Adrenal gland (tissue), 12 donors: ENCODE measurements around the gene TPP1. TPM values are rescaled to one million over a fixed set of nuclear protein-coding genes. Genes with fewer than 3 reads are reported as not detected.

Source experiments
- DNase-seq, 7 donors: peaks; one replicate each; pipeline ENCODE4 v3.0.0-alpha.2; 2019 to 2020
- H3K27ac ChIP-seq, 5 donors: fragments of 200-600 bp; sonication (generic) in 4 of 5; 1 replicate in 3 of 5; 2 replicates in 2 of 5; pipeline versions ENCODE4 v1.5.1 to v1.8.0; 2016 to 2020; ENCODE audit warnings: mild to moderate bottlenecking in 1 of 5
- H3K27me3 ChIP-seq: fragments of 200-600 bp; 2 replicates; pipeline ENCODE4 v1.8.0; 2021
- H3K36me3 ChIP-seq, 2 donors: fragments of 200-600 bp; replicated peaks in 1 of 2; 1 replicate in 1 of 2; 2 replicates in 1 of 2; pipeline versions ENCODE4 v1.5.1 to v1.8.0; 2018 to 2022
- H3K4me1 ChIP-seq, 2 donors: fragments of 200-600 bp; replicated peaks in 1 of 2; 1 replicate in 1 of 2; 2 replicates in 1 of 2; pipeline versions ENCODE4 v1.5.1 to v1.8.0; 2018 to 2021
- H3K4me3 ChIP-seq, 4 donors: fragments of 200-600 bp; sonication (generic) in 3 of 4; one replicate each; pipeline ENCODE4 v1.5.1; 2016 to 2018
- H3K9me3 ChIP-seq, 3 donors: fragments of 200-600 bp; sonication (generic) in 1 of 3; replicated peaks in 1 of 3; 1 replicate in 2 of 3; 2 replicates in 1 of 3; pipeline versions ENCODE4 v1.5.1 to v1.8.0; 2016 to 2021
- POLR2A ChIP-seq, 2 donors: fragments of 450-650 bp; IDR thresholded peaks; one replicate each; pipeline ENCODE4 v1.6.1; 2017; ENCODE audit warnings: antibody characterized with exemption in 2 of 2, mild to moderate bottlenecking in 2 of 2, moderate library complexity in 1 of 2
- WGBS, 4 donors: extraction: QIAGEN DNeasy Blood & Tissue Kit in 2 of 4; methylation state at CpG; one replicate each; pipeline versions ENCODE4 v1.1.5 to v1.1.7; 2013 to 2017; 5-methylcytosine and 5-hydroxymethylcytosine counted together
- intact Hi-C, 2 donors: fragments of 100-400 bp; cut with DNase I; formaldehyde crosslinking; loops; one replicate each; pipeline versions ENCODE4 v1.14.1 to v1.15.0; 2022 to 2023
- polyA plus RNA-seq, 3 donors: library from polyadenylated mRNA; stranded (reverse); fragments of 200-250 nt in 2 of 3; fragments of 350-450 nt in 1 of 3; fragmentation: Illumina TruSeq in 1 of 3; extraction: RNeasy Lipid Tissue Mini Kit (QIAGEN cat#74804) in 1 of 3; gene quantifications; one replicate each; pipeline ENCODE4 v1.2.3, GENCODE V29; 2013 to 2014
- total RNA-seq, 9 donors: library from RNA; depleted of rRNA in 4 of 9; stranded (reverse); fragments of >200 nt in 4 of 9; fragments of 120-200 nt in 1 of 9; fragmentation: NEBNext Ultra II Directional in 1 of 9; extraction: Animal tissue kit (Norgen Biotek cat#: 25700) in 1 of 9; gene quantifications; one replicate each; pipeline versions ENCODE4 v1.1.0 to v1.2.4, GENCODE V29; 2013 to 2023
- TF ChIP-seq, protein P1 (sequence below), 6 experiments: fragments of 450-650 bp in 4 of 6; fragments of 200-600 bp in 2 of 6; sonication (generic) in 1 of 6; IDR thresholded peaks; 1 replicate in 5 of 6; 2 replicates in 1 of 6; pipeline versions ENCODE4 v1.5.1 to v1.8.0; 2016 to 2021; ENCODE audit warnings: antibody characterized with exemption in 6 of 6, mild to moderate bottlenecking in 2 of 6, moderate library complexity in 1 of 6
- donor health status: healthy with polysubstance abuse.
- donor health status: Bipolar disorder and iron deficiency.
- donor health status: DM: yes; HTN: yes; CAD: no.
- donor health status: DM: no; HTN: no; CAD: no.
- donor health status: DM: no; HTN: no; CAD: no.
- donor health status: DM: yes; HTN: yes; CAD: no.

The TPP1 gene
- total and polyA plus RNA-seq, 12 donors, result 53.2 to 464 (median 288) TPM

GRCh38 chr11:6618117-6619003 lies 862 bp downstream of the TPP1 start:
- intact Hi-C loops, result no loop called here

GRCh38 chr11:6617315-6617781 lies 1.9 kb downstream of the TPP1 start:
- WGBS, 4 donors, result 66 to 86% (median 69%) methylated on average over 5 of the region's 5 CpGs
- TF ChIP-seq, protein P1, sequence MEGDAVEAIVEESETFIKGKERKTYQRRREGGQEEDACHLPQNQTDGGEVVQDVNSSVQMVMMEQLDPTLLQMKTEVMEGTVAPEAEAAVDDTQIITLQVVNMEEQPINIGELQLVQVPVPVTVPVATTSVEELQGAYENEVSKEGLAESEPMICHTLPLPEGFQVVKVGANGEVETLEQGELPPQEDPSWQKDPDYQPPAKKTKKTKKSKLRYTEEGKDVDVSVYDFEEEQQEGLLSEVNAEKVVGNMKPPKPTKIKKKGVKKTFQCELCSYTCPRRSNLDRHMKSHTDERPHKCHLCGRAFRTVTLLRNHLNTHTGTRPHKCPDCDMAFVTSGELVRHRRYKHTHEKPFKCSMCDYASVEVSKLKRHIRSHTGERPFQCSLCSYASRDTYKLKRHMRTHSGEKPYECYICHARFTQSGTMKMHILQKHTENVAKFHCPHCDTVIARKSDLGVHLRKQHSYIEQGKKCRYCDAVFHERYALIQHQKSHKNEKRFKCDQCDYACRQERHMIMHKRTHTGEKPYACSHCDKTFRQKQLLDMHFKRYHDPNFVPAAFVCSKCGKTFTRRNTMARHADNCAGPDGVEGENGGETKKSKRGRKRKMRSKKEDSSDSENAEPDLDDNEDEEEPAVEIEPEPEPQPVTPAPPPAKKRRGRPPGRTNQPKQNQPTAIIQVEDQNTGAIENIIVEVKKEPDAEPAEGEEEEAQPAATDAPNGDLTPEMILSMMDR (IDR thresholded peaks at IDR 0.05), result no peak
- no peak for TF ChIP-seq POLR2A (IDR thresholded peaks at IDR 0.05)
- peak overlapping the region in 4 of 5 donors; percentile 78 to 99 (median 92) for H3K27ac ChIP-seq
- H3K4me1 ChIP-seq, result peaks cover 15 to 31% of the 10 kb centered on the region in 2 donors
- intact Hi-C loops, result no loop called here
- no peaks in the 10 kb centered on the region for H3K9me3 ChIP-seq
- peaks cover 0 to 24% of the 10 kb centered on the region in 2 donors for H3K36me3 ChIP-seq
- peak in 1 of 7 donors; percentile 54 for DNase-seq
- H3K4me3 ChIP-seq, result peak overlapping the region in 1 of 4 donors; percentile 64
- H3K27me3 ChIP-seq, result no peaks in the 10 kb centered on the region

More at GRCh38 chr11:6618117-6619003, 862 bp downstream of the TPP1 start:
- 5 to 8% (median 6%) methylated on average over 13 to 15 of the region's 15 CpGs for WGBS, 4 donors
- H3K4me1 ChIP-seq, result peaks cover 6 to 21% of the 10 kb centered on the region in 2 donors
- H3K27ac ChIP-seq, result peak overlapping the region; percentile 27 to 99 (median 90)
- peaks cover 0 to 24% of the 10 kb centered on the region in 2 donors for H3K36me3 ChIP-seq
- peak; percentile 71 to 89 (median 86) for DNase-seq
- H3K4me3 ChIP-seq, result peak overlapping the region; percentile 2 to 65 (median 57)
- no peaks in the 10 kb centered on the region for H3K27me3 ChIP-seq
- no peaks in the 10 kb centered on the region for H3K9me3 ChIP-seq
- TF ChIP-seq, protein P1 (IDR thresholded peaks at IDR 0.05), result no peak
- TF ChIP-seq POLR2A (IDR thresholded peaks at IDR 0.05), result peak in 1 of 2 donors; percentile 83

DNA sequence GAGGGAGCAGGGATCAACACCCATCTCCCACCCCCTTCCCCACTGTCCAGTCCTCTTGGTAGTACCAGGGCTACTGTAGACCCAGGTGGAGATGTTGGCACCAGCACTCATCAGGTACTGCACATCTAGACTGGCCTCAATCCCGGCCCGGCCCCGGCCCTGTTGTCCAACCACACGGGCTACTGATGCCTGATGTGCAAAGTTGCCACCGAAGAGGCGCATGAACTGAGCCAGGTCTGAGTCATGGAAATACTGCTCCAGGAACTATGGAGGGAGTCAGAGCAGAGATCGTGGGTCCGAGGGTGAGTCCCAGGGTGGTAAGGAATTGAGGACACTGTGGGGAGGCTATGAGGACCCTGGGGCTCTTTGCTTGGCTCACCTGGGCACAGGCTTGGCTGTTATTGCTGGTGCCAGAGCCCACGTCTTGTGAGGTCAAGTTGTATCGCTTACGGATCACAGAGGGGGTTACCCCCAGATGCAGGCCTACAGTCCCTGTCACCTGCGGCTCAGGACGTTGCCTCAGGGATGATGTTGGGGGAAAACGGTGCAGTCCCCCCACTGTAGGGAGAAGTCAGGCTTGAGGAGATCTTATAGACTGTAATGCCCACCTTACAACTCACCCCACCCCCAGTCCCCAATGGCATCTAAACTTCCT lies 2.5 kb downstream of the TPP1 start:
- H3K27ac ChIP-seq, result peak overlapping the region in 1 of 5 donors; percentile 99
- DNase-seq, result peak in 1 of 7 donors; percentile 52
- intact Hi-C loops, result no loop called here

More for the DNA sequence above, 2.5 kb downstream of the TPP1 start:
- Histone ChIP-seq H3K36me3 (peaks cover 0 to 24% of the 10 kb centered on the region in 2 donors), H3K4me3 (no peak overlapping the region), H3K9me3 (no peaks in the 10 kb centered on the region), H3K4me1 (peaks cover 15 to 31% of the 10 kb centered on the region in 2 donors), H3K27me3 (no peaks in the 10 kb centered on the region)
- WGBS, 4 donors, result 90 to 95% (median 92%) methylated on average over 10 to 14 of the region's 14 CpGs
- TF ChIP-seq POLR2A (IDR thresholded peaks at IDR 0.05), result no peak
- TF ChIP-seq, protein P1 (IDR thresholded peaks at IDR 0.05), result no peak
